Right ventricle myocardium inferior (tissue), 1 donor: ENCODE data around the gene SAG. TPM values are rescaled to one million over a fixed set of nuclear protein-coding genes. Genes with fewer than 3 reads are reported as not detected.
"Not testable (repeated sequence)": the region's sequence is repeated elsewhere in the genome, so short reads cannot be mapped to it uniquely, and the experiment has no call there.

Source experiments
- ATAC-seq: fragments of 200-7000 bp; cut with Tn5 transposase; one replicate; pipeline ENCODE4 v1.9.1; 2020; ENCODE audit warnings: mild to moderate bottlenecking, moderate library complexity
- DNase-seq: peaks from one replicate; pipeline ENCODE4 v3.0.0; 2021; ENCODE audit errors: missing footprints
- intact Hi-C: fragments of 100-400 bp; cut with DNase I; formaldehyde crosslinking; loops from one replicate; pipeline ENCODE4 v1.11.0; 2022
- total RNA-seq: library from RNA; stranded (reverse); fragmentation: NEBNext Ultra II Directional; extraction: Animal tissue kit (Norgen Biotek cat#: 25700); gene quantifications from one replicate; pipeline ENCODE4 v1.2.1, GENCODE V29; 2021
- donor health status: DM: no; HTN: yes; CAD: no; lungs with severe emphysema.

SAG gene
- total RNA-seq, 1 donor from 2014 or later = not detected

DNA sequence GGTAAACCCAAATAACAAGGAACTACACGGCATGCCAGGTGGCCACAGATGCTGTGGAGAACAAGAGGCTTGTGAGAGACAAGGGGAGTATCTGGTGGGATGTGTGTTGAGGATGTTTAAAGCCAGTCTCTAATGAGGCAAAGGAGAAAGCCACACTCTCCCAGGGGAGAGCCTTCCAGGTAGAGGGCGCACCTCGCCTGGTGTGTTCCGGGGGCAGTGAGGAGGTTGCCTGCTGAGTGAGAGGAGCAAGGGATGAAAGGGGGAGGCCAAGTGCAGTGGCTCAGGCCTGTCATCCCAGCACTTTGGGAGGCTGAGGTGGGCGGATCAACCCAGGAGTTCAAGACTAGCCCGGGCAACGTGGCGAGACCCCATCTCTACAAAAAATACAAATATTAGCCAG lies 16.2 kb downstream of the SAG start:
- ATAC-seq (no peak), DNase-seq (no peak)
- intact Hi-C loops = no loop called here

DNA sequence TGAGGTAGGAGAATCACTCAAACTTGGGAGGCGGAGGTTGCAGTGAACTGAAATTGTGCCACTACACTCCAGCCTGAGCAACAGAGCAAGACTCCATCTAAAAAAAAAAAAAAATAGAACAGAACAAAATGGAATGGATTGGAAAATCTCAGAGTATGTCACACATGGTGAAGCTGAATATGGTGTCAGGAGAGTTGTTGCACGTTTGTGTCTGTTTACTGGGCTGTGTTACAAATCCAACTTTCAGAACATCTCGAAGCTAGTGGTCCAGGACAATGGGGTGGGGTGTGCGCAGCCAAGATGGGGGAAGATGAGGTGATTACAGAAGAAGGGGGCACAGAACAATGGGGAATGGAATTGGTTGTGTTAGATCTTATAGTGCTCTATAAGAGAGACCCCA lies 17.6 kb downstream of the SAG start:
- ATAC-seq = no peak
- DNase-seq = no peak
- intact Hi-C loops = no loop called here

DNA sequence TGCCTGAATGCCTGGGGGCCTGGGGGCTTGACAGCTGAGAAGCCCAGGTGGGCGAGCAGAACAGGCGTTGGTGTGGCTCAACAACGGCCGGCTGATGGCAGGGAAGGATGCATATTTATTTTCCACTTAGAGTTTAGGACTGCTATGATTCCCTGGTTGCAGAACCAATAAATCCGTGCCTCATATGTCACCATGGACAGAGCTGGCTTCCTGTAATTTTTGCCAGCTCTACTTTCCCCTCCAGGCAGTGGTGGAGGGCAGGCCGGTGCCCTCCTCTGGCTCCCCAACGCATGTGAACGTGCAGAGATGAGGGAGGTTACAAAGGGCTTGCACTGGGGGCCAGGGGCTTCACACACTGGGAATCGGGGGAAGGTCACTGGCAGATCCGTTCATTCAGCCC lies 18.2 kb downstream of the SAG start:
- intact Hi-C loops = no loop called here
- DNase-seq = no peak
- no peak for ATAC-seq

DNA sequence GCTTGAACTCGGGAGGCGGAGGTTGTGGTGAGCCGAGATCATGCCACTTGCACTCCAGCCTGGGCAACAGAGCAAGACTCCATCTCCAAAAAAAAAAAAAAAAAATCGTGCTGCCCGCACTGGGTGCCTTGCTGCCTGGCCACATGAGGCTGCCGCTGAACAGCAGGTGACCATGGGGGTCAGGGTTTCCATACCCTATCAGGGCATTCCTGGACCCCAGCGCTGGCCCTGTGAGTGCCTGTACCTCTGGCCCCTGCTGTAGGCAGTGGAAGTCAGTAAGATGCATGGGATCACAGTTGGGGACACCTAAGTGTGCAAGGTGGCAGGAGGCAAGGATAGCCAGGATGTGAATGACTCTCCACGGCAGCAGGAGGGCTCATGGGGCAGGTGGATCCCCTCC lies 18.9 kb downstream of the SAG start:
- intact Hi-C loops = no loop called here
- no peak for DNase-seq
- no peak for ATAC-seq

DNA sequence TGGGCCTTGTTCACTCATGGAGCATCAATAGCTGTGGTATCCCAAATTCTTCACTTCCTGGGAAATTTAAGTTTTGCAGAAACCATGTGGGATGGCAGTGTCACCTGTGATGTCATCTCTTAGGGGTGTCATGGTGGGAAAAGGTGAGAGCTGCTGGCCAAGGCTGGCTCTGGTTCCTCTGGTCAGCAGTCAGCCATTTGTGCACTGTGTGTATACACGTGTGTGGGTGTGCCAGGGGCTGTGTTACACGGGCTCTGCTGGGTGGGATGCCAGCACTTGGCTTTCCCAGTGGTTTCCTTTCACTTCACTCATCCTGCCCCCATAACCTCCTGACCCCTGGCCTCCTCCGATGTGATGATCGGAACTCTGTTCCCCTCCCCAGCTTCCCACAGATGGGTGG lies 21.3 kb downstream of the SAG start:
- DNase-seq (no peak), ATAC-seq (no peak)
- intact Hi-C loops = no loop called here

DNA sequence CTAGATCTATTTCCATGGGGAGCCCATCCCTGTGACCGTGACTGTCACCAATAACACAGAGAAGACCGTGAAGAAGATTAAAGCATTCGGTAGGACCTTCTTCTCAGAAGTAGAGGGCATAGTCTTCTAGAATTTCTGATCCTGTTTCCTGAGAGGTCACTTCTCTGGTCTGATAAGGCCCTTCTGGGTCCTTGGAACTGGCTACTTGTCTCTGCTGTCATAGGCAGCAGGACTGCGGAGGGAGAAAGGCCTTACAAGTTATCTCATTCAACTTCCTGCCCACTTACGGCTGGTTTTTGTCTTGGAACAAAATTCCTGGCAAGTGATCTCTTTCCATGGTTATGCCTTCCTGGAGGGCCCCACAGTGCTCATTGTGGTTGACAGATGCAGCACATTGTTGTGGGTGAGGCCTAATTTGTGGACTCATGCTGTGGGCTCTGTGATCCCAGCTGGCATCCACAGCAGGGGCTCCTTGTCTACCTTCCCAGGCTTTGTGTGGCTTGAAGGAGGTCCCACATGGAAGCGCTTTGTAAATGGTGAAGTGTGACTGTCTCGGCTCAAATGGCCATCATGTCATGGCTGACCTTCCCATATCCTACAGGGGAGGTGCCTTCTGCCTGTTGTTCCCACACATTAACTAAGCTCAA lies 22.0 kb downstream of the SAG start:
- no peak for ATAC-seq

DNA sequence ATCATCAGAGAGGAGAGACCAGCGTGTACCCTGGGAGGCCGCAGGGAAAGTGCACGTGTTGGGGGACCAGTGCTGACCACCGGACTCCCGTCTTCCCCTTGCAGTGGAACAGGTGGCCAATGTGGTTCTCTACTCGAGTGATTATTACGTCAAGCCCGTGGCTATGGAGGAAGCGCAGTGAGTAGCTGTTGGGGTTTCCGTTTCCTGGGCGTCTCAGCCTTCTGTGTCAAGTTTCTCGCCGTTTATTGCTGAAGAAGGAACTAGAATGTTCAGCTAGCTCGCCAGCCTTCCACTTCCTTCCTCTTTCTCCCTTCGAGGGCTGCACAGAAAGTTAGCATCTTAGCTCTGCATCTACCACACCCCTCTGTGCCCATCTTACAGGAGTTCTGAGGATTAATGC lies 23.9 kb downstream of the SAG start:
- DNase-seq (peak; percentile 83), ATAC-seq (peak; percentile 75)
- intact Hi-C loops = no loop called here

More for the DNA sequence above, 22.0 kb downstream of the SAG start:
- intact Hi-C loops = no loop called here
- no peak for DNase-seq

DNA sequence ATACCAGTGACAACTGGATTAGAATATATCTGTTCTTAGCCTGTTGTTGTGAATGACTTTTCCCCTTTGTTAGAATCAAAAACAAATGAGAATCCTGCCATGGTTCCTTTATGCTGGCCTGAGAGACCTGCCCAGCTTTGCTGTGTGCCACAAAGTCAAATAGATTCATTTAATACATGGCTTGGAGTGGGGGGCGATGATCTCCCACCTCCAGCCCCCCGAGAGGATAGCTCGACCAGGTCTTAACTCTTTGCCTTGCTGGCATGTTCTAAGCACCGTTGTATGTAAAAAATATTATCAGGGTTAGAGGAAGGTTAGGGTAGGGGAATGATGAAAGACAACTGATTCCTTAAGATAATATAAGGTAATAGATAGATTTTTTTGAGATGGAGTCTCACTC lies 24.5 kb downstream of the SAG start:
- no peak for ATAC-seq
- intact Hi-C loops = no loop called here

DNA sequence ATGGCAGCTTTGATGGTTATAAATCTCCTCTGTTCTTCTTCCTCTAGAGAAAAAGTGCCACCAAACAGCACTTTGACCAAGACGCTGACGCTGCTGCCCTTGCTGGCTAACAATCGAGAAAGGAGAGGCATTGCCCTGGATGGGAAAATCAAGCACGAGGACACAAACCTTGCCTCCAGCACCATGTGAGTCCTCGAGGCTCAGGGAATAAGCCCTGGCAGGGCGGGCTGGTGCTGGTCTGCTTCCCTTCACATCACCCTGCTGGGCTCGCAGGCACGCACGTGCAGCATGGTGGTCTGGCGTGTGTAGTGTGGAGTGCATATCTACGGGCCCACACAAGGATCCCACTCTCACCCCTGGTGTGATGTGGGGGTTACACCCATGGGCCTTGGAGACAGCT lies 27.3 kb downstream of the SAG start:
- intact Hi-C loops = no loop called here
- DNase-seq (no peak), ATAC-seq (no peak)

More for the DNA sequence above, 24.5 kb downstream of the SAG start:
- no peak for DNase-seq

DNA sequence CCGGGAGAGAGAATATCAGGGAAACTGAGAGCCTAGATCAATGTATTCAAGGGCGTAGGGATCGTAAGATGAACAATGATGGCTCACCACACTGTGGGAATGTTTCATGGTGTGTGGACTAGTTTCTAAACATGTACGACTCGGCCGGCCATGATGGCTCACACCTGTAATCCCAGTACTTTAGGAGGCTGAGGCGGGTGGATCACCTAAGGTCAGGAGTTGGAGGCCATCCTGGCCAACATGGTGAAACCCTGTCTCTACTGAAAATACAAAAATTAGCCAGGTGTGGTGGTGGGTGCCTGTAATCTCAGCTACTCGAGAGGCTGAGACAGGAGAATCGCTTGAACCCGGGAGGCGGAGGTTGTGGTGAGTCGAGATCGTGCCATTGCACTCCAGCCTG lies 28.5 kb downstream of the SAG start:
- ATAC-seq, DNase-seq, intact Hi-C loops: not testable (repeated sequence)

DNA sequence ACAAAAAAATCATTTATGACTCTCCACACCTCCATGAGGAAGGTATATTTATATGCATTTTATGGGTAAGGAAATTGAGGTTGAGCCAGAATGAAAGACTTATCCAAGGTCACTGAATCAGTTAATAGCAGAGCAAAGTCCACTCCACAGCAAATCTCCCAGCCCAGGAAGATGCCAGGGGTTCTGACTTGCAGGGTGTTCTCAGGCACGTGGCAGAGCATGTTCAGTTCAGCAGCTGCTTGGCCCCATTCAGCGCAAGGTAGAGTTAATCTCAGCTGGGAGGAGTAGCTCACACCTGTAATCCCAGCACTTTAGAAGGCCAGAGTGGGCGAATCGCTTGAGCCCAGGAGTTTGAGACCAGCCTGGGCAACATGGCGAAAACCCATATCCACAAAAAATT lies 28.9 kb downstream of the SAG start:
- ATAC-seq (no peak), DNase-seq (no peak)
- intact Hi-C loops = no loop called here

DNA sequence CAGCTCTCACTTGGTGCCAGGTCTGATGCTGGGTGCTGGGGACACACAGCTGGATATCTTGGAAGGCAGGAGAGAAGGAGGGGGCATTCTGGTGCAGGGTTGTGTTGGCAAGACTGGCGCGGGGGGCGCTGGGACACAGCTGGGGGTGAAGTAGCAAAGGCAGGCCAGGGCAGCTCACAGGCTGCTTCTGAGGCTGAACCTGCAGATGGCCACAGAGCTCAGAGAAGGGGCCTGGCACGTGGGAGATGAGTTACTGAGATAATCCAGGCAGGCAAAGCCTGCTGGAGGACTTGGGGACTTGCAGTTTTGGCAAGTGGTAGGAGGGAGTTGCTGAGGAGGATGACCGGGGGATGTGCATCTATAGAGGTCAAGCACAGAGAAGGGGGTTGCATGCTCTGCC lies 30.4 kb downstream of the SAG start:
- intact Hi-C loops = no loop called here
- DNase-seq = no peak

DNA sequence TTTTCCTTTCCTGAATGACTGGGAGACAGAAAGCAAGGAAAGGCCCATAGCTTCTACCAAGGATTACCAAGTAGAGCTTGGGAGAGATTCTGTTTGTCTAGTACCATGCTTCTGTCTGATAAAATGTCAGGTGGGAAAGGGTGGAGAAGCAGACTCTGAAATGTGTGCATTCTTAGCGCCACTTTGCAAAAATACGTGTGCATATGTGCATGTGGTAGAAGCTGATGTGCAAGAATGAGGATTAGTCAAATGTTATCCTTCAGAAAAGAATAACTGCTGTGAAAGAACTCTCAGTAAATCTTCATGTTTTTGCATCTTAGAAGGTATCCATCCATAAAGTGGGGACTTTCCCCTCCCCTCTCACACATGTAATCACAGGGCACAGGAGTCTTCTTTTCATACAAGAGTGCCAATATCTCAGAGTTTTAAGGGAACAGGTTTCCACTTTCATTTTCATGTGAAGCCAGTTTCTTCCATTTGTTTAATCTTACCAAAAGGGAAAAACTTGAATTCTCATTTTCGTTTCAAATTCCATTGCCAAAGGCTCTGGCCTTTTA lies 31.3 kb downstream of the SAG start:
- DNase-seq (no peak), ATAC-seq (no peak)
- intact Hi-C loops = no loop called here

More for the DNA sequence above, 30.4 kb downstream of the SAG start:
- no peak for ATAC-seq

DNA sequence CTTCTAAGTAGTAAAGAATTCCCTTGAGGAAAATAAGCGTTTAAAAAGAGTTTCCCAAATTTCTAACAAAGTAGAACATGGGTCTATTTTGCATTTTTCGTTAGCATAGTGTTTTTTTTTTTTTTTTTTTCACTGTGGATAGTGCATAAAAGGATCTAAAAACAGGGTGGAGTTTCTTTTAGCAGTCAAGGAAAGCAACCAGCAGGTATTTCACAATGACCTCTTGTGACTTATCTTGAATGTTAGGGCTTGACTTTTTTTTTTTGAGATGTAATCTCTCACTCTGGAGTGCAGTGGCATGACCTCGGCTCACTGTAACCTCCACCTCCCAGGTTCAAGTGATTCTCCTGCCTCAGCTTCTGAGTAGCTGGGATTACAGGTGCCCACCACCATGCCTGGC lies 31.8 kb downstream of the SAG start:
- intact Hi-C loops = no loop called here

DNA sequence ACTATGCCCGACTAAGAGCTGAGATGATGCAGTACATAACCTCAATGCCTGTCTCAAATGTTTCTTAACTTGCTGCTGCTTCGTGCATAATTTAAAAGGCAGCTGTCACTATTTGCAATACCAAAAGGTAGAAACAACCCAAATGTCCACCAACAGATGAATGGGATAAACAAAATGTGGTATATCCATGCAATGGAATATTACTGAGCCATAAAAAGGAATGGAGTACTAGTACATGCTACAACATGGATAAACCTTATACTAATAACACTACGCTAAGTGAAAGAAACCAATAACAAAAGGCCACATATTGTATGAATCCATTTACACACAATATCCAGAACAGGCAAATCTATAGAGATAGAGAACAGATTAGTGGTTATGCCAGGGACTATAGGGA lies 33.7 kb downstream of the SAG start:
- intact Hi-C loops = no loop called here
- no peak for DNase-seq
- no peak for ATAC-seq

More for the DNA sequence above, 31.8 kb downstream of the SAG start:
- no peak for DNase-seq
- ATAC-seq = no peak

DNA sequence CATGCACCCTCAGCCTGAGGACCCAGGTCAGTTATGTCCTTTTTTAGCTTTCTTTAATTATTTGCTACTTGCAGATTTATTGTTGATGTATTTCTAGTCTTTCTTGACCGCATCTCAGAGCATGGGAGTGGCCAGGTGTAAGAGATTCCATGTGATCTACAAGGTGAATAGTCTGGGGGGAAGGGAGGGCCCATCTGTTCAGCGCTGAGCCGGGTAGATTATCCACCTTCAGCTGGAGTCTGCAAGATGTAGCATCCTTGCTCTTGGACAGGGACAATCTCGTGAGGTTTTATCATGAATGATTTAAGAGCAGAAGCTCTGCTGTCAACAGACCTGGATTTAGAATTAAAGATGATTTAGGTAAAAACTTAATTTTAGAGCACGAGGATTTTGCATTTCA lies 34.7 kb downstream of the SAG start:
- DNase-seq (no peak), ATAC-seq (no peak)
- intact Hi-C loops = no loop called here

DNA sequence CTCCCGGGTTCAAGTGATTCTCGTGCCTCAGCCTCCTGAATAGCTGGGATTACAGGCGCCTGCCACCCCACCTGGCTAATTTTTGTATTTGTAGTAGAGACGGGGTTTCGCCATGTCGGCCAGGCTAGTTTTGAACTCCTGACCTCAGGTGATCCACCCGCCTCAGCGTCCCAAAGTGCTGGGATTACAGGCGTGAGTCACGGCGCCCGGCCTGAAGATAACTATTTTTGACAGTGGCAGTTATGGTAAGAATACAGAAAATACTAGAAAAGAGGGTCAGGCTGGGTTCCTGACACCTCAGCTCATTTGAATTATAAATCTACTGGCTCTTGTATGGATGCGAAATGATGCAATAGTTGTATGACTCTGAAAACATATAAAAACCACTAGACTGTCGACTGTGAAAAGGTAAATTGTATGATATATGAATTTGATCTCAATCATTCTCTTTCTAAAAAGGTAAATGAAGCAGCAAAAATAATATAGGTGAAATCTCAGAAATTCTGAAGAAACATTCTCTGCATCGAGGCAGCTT lies 35.6 kb downstream of the SAG start:
- intact Hi-C loops = no loop called here
- DNase-seq (no peak), ATAC-seq (no peak)

DNA sequence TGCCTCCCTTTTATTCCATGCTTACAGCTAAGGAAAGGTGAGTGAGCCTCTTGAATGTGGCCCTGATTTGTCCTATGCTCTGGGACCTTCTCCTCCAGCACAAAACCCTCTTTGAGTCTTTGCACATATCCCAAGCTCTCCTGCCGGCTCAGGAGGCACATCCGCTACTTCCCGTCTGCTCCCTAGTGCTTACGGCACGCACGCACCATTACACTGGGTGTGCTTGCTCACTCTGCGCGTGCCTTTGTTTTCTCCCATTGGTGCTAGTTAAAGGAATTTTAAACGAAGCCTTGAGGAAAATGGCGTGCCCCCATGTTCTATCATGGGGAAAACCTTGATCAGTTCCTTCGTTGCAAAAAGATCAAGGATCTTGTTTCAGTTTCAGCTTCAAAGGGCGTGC lies 38.8 kb downstream of the SAG start:
- DNase-seq = no peak
- intact Hi-C loops = no loop called here
- no peak for ATAC-seq

DNA sequence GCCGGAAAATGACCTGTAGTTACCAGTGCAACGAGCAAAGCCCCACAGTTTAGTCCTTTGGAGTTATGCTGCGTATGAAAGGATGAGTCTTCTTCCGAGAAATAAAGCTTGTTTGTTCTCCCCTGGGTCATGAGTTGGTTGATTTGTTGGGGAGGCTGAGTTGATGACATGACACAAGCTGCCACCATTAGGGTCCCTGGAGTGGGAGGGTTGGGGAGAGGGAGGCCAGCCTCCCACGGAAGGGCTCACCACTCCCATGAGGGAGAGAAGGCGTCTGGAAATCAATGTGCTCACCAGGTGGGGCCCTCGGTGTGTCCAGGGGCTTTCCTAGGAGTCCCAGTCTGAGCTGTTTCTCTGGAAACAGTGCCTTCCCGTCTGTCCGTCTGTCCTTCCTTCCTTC lies 39.3 kb downstream of the SAG start:
- ATAC-seq = no peak
- no peak for DNase-seq
- intact Hi-C loops = no loop called here

DNA sequence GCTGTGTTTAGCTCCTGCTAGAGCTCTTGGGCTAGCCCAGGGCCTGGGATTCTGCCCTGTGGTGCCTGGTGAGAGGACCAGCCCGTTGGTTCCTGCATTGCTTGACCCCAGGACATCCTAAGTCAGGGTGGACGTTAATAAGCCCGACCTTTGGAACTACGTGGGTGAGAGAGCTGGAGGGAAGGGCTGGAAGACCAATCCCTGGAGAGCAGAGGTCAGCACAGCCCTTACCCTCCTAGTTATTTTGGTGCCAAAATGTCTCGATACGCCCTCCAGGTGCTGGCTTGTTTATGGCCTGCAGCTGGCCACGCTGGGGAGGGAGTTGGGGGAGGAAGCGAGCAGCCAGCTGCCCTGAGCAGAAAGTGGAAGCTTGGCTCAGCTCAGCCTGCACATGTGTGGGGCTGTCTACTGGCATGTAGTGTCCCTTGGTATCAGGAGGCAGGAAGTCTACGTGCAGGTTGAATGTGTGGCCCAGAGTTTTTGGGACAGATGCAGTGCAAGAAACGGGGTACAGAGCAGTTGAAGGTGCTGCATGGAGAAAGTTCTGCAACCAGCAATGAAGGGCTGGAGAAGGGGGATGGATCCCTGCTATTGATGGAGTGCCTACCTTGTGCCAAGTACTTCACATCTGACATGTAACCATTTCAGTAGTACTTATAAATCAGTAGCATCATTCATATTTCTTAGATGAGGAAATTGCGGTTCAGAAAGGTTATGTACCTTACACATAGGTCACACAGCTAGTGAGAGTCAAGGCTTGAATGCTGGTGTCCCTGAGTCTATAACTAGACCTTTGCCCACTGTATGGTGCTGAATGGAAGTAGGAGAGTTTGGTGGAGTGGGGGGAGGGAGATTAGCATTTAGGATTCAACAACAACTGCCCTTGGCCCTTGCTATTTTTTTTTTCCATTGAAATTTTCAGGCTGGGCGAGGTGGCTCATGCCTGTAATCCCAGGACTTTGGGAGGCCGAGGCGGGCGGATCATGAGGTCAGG lies 41.7 kb downstream of the SAG start:
- intact Hi-C loops = no loop called here
- peak; percentile 82 for DNase-seq

More for the DNA sequence above, 41.7 kb downstream of the SAG start:
- peak; percentile 73 for ATAC-seq
